ENCODE data around the gene MYO9B. TPM values are rescaled to one million over a fixed set of nuclear protein-coding genes. Genes with fewer than 3 reads are reported as not detected.
A peak's percentile ranks its signal among the peaks of the same experiment; 100 is the strongest.

The MYO9B gene
- total RNA-seq, 2 donors from 2014 or later: 69.9 to 82.2 TPM

DNA sequence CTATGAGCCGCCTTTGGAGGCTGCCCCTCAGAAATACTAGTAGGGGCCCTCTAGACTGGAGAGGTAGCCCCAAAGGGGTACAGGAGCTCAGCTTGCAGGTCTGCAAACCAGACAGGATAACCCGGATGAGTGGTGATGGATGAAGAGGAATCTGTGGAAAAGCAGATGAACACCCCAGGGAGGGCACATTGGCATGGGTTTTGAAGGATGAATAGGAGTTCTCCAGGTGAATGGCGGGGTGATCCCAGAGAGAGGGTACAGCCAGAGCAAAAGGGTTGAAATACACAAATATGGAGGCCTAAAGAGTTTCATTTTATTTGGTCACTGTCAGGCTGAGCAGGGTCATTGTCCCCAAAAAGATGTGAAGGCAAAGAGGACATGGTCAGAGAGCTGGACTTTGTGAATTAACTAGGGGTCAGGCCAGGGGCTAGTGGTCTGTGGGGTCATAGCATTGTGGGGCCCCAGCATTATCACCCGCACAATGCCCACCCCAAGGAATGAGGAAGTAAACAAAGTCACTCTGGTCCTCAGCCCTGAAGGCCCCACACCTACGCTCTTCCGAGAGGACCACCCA, 165.3 kb downstream of the MYO9B start:
- intact Hi-C loops (cut with DNase I, micrococcal nuclease): no loop called here
- DNase-seq: no peak

DNA sequence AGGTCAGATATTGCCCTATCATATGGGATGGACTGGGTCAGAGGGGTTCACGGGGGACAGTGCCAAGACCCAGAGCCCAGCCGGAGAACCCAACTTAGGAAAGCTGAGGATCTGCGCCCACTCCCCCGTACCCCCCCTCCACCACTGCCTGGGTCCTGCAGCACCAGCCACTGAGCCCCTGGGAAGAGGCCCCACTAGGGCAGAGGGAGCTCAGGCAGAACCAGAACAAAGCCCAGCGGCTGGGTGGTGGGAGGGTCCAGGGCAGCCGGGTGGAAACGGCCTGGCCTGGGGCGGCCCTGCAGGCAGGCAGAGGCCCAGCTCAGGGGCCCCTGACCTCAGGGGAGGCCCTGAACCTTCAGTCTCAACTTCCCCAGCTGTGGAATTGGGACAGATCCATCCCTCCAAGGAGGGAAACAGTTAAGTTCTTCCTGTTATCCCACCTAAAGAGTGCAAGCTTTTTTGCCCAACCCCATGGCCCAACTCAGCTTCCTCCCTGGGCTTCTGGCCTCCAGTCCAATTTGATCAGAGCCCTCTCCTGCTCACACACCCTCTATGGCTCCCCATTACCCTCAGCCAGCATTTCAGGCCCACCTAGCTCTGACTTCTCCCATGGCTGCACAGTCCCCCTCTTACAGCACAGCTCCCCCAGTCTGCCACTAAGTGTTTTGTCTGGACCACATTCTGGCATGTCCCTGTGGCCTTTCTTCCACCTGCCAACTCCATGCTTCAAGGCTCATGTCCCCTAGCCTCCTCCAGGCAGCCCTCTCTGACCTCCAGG, 167.0 kb downstream of the MYO9B start:
- ATAC-seq (no peak), DNase-seq (no peak)
- intact Hi-C loops (cut with DNase I, micrococcal nuclease): no loop called here

More for the DNA sequence above, 165.3 kb downstream of the MYO9B start:
- ATAC-seq: no peak

DNA sequence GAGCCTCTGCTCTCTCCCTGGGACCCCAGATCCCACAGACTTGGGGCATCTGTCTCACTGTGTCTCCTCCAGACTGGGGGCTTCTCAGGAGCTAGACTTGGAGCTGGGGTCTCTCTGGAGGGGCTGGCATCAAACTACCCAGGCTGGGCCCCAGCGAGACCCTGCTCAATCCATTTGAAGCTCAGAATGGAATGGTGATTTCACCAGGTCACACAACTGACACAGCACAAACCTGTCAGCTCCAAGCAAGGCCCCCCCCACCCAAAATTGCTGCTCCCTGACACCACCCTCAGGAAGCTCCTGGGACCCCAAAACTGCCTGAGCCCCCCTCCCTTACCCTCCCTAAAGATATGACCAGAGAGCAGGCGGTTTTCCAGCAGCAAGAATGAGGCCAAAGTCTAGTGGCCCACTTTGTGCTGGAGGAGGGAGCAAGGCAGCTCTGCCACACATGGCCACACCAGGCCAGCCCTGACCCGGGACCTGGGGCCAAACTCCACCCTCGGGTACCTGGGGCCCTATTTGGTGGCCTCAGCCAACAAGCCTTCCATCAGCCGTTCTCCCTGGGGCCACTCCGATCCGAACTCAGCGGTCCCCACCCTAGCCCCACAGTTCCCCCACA, 167.7 kb downstream of the MYO9B start:
- DNase-seq (peak; percentile 51 to 56), ATAC-seq (peak; percentile 19)
- intact Hi-C loops (cut with DNase I, micrococcal nuclease): no loop called here

DNA sequence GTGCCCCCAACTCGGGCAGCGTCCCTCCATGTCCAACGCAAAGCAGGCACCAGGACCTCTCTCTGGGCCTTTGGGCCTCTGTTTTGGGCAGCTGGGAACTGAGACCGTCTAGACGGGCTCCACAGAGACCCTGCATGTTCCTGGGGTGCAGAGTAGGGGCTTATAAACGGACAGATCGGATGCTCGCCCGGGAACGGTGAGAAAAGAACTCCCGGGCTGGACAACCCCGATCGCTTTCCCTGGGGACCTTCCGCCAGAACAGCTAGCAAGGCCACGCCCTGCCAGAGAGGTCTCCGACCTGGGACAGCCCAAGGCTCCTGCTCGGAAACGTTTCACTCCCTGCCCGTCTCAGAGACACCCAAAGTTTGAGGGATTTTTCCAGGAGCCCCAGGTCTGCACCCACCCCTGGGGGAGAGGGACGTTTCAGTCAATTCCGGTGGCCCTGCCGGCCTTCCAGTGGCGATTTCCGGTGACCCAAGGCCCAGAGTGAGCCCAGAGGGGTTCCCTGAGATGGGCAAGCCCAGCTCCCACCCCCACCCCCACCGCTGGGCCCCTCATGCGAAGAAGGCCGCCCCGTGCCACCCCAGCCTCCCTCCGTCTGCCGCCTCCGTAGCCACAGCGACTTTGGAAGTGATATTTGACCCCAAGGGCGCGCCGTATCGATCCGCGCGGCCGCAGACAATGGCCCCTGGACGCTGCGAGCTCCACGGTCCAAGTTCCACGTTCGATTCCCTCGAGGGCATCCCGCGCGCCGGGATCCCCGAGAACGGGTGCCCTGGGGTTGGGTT, 168.4 kb downstream of the MYO9B start:
- DNase-seq (peak; percentile 72 to 79), ATAC-seq (peak; percentile 31)
- intact Hi-C loops (cut with DNase I, micrococcal nuclease): no loop called here

DNA sequence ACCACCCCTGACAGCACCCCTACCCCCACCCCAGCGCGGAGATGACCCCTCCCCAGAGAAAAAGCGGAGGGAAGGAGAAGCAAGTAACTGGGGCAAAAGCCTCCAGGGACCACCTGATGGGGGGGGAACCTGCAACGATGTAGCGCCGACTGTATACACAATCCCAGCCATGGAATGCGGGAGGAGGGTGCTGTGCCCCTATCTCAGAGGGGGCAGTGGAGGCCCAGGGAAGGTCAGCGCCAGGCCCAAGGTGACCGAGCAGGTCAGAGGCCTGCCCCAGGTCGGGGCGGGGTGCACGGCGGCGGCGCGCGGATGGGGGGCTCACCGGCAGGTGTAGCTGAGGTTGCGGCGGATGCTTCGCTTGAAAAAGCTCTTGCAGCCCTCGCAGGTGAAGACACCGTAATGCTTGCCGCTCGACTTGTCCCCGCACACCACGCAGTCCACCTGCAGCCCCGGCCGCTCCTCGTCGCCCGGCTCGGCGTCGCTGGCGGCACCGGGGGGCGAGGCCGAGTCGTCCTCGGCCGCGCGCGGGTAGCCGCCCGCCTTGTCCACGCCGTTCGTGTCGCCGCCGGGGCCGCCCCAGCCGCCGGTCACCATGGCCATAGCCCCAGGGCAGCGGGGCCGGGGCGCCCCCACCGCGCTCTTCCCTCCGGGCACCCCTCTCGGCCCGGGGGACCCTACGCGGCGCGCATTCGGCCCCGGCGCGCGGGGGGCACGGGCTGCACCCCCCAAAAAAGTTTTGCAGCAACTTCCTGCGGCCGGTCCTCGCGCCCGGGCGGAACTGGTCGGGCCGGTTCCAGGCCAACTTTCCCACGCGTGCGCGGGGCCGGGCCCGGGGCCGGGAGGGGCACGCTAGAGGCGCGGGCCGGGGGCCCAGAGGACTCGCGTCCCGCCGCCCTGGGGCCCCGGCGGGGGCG, 169.3 kb downstream of the MYO9B start:
- ATAC-seq (no peak), DNase-seq (peak in 1 of 2 donors; percentile 56)
- intact Hi-C loops (cut with DNase I, micrococcal nuclease): no loop called here

DNA sequence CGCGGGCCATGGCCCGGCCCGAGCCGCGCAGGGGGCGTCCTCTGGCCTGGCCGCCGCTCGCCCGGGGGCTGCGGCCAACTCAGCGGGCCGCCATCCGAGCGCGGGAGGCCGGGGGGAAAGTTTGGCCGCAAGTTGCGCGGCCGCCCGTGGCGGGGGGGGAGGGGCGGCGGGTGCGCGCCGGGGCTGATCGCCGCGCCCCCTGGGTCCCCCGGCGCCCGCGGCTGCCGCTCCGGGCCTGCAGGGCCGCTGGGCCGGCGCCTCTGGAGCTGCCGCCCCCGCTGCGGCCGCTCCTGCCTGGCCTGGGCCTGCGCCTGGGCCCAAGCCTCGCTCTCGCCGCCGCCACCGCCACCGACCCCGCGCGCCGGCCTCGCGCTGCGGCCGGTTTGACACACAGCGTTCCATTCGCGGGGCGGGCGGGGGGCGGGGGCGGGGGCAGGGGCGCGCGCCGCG, 170.0 kb downstream of the MYO9B start, which contains the start of gene NR2F6:
NR2F6 (minus strand) TSS at position 385 of the 450 bp plus-strand sequence. CDS start 699 bp downstream, outside the sequence.
- intact Hi-C loops (cut with DNase I, micrococcal nuclease): no loop called here
- no peak for ATAC-seq
- DNase-seq: no peak

DNA sequence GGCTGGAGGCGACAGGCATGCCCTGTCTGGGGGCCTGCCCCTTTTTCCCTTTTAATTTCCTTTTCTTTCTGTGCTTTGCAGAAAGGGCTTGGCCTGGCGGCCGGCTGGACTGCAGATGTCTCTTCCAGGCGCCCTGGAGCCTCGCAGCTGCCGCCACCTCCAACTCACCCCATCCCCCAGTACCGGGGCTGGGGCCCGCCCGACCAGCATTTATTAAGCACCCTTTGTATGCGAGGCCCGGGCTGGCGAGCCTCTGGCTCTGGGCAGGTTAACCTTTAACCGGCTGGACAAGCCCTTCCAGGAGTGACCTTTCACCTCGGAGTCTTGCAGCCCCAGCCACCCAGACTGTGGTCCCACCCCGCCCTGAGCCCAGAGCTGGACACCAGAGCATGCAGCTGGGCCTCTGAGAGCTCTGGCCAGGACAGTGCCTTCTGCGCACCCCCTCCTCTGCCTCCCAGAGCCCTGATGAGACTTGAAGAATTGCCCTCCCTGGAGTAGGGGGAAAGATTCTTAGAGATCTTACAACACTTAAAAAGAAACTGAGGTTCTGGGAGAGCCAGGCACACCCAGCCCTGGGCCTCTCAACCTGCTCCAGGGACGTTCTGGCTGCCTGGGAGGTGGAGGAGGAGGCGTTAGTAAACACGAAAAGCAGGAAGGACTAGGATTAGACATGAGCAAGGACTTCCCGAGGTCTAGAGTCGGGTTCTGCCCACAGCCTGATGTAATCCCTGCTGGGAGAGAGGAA, 171.3 kb downstream of the MYO9B start:
- intact Hi-C loops (cut with DNase I, micrococcal nuclease): no loop called here
- peak; percentile 72 to 75 for DNase-seq
- ATAC-seq: peak; percentile 41

GRCh38 chr19:17248011-17248776, 172.6 kb downstream of the MYO9B start:
- intact Hi-C loops (cut with DNase I, micrococcal nuclease): no loop called here
- ATAC-seq: peak; percentile 21
- peak; percentile 63 to 78 for DNase-seq

- ATAC-seq: peak; percentile 36
- DNase-seq: peak in 1 of 2 donors; percentile 80
- intact Hi-C loops (cut with DNase I, micrococcal nuclease): no loop called here
These were observed 174.4 kb downstream of the MYO9B start for GRCh38 chr19:17249887-17250548.

DNA sequence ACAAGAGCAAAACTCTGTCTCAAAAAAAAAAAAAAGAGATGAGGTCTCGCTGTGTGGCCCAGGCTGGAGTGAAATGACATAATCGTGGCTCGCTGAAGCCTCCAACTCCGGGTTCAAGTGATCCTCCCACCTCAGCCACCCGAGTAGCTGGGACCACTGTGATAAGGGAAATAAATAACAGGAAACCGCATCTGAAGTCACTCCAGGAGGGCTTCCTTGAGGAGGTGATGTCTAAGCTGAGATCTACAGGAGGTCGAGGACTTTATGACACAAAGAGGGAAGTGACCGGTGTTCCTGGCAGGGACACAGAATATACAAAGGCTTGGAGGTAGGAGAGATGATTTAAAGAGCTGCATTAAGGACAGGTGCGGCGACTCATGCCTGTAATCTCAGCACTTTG, 179.1 kb downstream of the MYO9B start:
- intact Hi-C loops (cut with DNase I, micrococcal nuclease): no loop called here
- DNase-seq (no peak), ATAC-seq (no peak)

DNA sequence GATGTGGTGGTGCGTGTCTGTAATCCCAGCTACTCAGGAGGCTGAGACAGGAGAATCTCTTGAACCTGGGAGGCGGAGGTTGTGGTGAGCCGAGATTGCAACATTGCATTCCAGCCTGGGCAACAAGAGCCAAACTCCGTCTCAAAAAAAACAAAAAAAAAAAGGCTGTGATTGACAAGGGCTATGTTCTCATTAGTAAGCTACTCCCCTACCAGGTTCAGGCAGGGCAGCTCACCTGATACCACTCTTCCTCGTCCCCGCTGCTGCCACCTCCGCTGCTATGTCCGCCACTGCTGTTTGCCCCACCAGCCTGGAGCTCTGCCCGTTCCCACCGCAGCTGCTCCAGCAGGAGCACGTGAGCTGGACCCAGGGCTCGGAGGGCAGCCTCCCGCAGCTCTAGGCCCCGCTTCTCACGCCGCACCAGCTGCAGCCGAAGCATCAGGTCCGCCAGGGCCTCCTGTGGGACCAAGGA, 179.6 kb downstream of the MYO9B start:
- DNase-seq (no peak), ATAC-seq (peak; percentile 63)
- intact Hi-C loops (cut with DNase I, micrococcal nuclease): no loop called here

GRCh38 chr19:17256130-17256529, 180.6 kb downstream of the MYO9B start:
- ATAC-seq (no peak), DNase-seq (no peak)
- intact Hi-C loops (cut with DNase I, micrococcal nuclease): no loop called here

- intact Hi-C loops (cut with DNase I, micrococcal nuclease): no loop called here
- DNase-seq: no peak
- no peak for ATAC-seq
These were observed 183.7 kb downstream of the MYO9B start for GRCh38 chr19:17259118-17259780.

GRCh38 chr19:17259934-17260333, 184.4 kb downstream of the MYO9B start:
- intact Hi-C loops (cut with DNase I, micrococcal nuclease): no loop called here
- no peak for DNase-seq
- no peak for ATAC-seq

DNA sequence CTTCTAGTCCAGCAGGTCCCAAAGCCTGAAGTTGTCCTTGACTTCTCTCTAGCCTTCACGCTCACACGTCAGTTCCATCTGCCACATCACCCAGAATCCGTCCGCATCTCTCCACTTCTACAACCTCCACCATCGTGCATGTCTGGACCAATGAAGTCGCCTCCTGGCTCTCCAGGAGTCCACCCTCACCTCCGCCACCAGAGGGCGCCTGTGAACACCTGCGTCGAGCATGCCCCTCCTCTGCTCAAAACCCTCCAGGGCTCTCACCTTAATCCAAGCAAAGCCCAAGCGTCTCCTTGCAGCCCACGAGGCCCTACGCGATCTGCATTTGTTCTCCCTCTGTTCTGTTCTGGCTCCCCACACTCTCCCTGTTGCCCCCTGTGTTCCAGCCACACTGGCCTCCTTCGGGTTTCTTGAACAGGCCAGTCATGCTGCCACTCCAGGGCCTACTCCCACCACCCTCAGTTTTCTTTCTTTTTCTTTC, 185.3 kb downstream of the MYO9B start:
- ATAC-seq (peak; percentile 98), DNase-seq (peak; percentile 83 to 89)
- intact Hi-C loops (cut with DNase I, micrococcal nuclease): no loop called here

All from left colon (tissue), 2 donors.